Cortex of kidney (tissue), 1 donor: ENCODE results near the gene SLC4A7.

Experiments
- DNase-seq: peaks from one replicate; lab custom pipeline; 2025; lab: John Stamatoyannopoulos, UW

Gene SLC4A7

DNA sequence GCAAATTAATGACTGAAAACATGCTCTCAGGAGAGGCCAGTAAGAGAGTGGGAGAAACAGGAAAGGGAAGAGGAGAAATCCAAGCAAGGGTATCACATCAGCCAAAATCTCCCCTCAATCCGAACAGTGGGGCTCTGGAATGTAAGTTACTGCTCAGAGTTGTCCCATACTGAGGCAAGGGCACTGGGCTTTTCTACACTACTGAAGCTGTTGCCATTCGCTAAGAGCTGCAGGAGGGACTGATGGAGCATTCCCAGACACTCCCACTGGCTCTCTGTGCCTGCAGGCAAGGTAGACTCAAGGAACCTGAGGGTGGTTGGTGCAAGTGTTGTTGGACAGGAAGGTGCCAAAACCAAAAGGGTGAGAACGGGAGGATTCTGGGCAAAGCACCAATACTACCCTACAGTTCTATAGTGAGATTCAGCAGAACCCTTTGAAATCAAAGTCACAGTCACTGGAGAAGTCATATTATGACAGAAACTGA is 161.1 kb downstream of the SLC4A7 start:
- DNase-seq, result no peak
